GM21447 (cell line): ENCODE measurements around the gene CRYBG2.
"Not testable (repeated sequence)": the region's sequence is repeated elsewhere in the genome, so short reads cannot be mapped to it uniquely, and the experiment has no call there.

Source experiments
- ATAC-seq: cut with Tn5 transposase; IDR thresholded peaks from one replicate; pipeline ENCODE4 v1.9.1; 2021; ENCODE audit not compliant: unreplicated experiment

CRYBG2 gene

DNA sequence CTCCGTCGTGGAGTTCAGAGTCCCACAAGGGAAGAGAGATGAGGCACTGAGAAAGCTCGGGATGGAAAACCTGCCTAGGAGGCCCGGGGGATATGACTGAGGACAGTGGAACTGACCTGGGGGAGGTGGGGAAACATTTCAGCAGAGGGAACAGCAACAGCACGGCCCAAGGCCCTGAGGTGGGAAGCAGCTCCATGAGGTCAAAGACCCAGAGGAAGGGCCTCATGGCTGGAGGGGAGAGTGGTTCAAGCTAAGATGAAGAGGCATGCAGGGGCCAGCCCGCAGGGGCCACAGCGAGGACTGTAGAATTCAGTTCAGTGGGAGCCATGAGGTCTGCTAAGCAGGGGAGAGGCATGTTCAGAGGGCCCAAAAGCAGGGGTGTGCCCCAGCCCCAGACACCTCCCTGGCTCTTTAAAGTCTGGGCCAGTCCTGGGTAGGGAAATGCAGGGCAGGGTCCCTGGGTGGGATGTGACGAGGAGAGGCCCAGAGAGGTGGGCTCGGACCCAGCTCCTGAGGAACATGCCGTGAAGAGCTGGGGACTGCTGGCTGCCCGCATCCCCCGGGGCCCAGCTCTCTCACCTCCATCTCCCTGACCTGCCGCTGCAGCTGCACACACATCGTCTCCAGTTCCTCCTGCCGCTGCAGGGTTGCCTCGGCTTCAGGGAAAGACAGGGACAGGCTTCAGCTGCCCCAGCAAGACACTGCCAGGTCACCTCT lies 57.4 kb downstream of the CRYBG2 start:
- no peak for ATAC-seq

DNA sequence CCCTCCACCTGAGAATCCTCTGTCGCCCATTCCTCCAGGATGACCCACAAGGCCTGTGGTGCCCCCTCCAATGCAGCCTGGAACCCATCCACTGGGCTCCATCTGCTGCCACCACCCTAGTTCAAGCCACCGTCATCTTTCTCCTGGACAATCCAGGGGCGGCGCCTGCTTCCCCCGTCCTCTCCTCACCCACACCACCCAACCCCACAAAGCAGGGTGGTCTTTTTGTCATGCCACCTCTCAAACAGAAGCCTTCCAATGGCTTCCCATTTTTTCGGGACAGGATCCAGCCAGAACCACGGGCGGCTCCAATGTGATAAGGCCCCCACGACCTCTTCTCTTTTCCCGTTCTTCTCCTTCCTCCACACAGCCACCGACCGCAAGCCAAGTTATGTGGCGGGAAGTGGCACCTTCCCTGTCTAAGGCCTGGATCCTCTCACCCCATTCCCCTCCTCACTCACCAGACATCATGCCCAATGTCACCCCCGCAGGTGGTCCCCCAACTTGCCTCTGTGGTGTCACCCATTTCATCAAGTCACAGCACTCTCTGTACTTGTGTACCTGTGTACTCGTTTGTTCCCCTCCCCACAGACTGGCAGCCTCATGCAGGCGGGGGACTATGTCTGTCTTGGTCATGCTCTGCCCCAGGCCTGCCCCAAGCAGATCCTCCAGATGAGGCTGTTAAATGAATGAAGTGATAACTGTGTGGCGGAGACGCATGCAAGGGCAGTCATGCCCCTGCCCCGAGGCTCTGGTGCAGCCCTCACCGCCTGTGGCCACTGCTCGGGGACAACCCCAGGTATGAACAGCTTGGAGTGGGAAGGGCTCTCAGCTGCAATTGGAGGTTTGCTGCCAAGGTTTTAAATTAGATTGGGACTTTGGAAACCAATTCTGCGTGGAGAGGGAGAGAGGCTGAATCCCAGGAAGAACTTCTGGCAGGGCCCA lies 58.5 kb downstream of the CRYBG2 start:
- ATAC-seq: no peak

DNA sequence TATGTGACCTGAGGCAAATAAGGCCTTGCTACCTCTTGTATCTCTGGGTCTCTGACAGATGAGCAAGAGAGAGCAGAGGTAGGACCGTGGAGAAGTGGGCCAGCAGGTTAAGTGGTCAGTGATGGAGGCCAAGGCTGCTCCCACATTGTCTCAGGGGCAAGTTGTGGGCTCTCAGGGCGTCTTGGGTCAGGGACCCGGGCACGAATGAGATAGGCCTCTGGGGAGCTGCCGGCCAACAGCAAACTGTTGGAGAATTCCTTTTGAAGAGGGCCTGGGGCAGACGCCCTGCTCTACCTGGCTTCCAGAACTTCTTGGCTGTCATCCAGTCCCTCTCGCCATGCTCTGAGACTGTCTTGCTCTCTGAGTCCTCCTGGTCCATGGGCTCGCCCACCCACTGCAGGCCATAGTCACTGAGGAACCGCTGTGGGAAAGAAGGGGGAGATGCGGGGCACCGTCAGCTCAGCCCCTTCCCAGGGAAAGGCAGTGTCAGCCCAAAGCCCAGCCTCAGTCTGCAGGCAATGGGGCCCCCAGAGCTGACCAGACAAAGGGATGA lies 59.9 kb downstream of the CRYBG2 start:
- no peak for ATAC-seq

DNA sequence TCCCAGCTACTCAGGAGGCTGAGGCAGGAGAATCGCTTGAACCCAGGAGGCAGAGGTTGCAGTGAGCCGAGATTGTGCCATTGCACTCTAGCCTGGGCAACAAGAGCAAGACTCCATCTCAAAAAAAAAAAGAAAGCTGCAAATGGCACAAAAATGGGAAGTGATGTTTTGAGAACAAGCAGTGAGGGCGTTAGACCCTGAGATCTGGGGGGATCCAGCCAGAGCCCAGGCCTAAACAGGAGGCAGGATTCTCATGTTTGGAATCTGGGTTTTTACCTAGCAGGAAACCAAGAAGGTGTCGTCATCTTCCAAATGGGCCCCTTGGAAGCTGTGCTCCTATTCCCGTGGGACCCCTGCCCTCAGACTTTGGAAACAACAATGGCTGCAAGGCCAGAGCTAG lies 61.2 kb downstream of the CRYBG2 start:
- not testable (repeated sequence) for ATAC-seq

DNA sequence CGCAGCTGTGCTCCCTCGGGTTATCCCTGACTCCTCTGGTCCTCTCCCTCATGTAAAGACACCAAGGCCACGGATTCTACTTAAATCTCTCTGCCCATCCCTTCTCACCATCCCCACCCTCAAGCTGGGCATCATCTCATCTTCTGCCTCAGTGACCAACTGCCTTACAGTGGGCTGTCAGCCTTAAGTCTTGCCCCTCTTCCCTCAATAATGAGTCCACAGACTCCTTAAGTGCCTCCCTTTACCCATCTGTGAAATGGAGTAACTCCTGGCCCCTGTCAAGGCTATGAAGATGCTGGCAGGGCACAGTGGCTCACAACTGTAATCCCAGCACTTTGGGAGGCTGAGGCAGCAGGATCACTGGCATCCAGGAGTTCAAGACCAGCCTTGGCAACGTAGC lies 62.0 kb downstream of the CRYBG2 start:
- ATAC-seq: no peak

DNA sequence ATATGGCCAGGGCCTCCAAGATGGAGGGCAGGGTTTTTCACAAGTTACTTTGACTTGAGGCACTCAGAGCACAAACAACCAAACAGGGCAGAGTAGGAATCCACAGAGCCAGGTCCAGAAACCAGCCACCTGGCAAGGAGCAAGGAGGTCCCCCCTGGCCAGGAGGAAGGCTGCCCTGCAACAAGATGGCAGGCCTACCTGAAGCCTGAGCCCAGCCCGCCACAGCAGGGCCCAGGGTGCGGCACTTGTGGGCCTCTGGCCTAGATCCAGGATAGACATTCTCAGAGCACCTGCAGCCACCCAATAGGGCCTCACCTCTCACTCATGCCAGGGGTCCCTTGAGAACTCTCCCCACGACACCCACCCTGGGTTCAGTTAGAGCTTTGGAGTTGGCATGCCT lies 62.5 kb downstream of the CRYBG2 start:
- no peak for ATAC-seq

DNA sequence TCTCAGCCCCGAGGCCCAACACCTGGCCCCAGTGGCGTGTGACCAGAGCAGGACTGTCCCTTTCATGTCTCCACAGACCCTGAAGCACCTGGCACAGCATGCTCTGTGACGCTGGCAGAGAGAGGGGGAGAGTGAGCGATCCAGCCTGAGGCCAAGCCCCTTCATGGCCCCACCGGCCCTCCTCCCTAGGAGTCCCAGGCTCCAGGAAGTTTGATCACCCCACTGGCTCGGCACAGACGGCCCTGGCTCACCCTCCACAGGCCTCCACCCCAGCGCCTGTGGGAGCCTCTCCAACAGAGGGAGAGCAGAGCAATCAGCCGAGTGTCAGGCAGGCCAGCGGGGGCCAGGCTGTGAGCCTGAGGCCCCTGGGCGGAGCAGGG lies 63.1 kb downstream of the CRYBG2 start:
- ATAC-seq: no peak

DNA sequence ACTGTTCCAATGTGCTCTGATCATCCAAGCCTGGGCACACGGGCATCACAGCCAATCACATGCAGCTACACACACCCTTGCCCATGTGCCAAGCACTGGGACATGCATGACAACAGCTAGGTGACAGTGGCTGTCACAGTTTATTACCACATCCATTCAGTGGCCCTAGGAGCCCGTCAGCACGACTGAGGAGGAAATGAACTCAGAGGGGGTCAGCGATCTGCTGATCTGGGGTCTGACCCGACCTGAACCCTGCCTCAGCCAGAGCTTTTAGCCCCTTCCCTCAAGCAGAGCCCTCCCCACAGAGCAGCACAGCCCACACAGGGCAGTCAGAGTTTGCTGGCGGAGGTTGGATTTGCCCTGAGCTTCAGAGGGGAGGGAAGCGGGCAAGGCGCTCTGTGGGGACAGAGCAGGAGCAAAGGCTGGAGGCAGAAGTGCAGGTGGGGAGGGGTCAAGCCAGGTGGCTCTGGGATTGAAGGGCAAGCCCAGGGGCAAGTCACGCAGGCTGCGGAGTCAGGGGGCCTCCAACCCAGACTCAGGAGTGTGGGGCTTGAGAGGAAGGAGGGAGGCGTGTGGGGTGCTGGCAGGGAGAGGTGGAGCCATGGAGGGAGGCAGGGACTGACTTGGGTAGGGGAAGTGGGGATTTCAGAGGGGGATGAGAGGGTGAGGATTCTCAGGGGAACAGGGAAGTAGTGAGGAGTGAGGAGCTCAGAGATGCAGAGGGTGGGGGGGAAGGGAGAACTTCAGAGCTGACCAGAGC lies 63.6 kb downstream of the CRYBG2 start:
- ATAC-seq: no peak

DNA sequence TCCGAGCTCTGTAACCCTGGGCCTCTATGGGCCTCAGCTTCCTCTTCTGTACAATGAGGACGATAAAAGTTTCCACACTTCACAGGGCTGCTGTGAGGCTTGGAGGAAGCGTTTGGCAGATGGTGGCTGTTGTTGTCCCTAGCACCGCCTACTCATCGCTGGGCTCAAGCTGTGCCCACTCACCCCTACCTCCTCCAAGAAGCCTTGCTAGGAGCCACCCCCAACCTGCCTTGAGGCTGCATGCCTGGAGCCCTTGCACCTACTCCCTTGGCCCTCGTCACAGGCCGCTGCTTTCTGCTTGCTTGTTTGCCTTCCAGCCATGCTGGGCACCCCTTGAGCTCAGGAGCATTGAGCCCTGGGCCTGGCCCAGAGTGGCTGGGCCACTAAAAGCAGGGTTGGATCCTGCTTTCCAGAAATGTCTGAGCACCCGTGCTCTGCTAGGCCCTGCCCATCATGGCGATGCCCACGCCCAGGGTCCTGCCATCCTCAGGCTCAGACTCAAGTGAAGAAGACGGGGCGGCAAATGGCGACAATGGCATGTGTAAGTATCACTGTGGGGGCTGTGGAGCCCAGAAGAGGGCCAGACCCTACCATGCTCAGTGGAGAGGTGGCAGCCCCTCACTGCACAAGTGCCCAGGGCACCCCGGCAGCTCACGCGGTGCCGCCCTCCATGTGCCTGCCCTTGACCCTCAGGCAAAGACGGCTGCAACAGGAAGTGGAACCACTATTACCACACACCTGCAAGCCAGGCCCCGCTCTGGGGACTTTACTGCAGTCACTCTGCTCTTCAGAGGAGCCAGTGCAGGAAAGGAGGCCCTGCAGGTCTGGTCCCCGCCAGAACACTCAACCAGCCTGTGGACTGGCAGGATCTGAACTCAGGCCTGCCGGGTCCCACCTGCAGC lies 64.5 kb downstream of the CRYBG2 start:
- no peak for ATAC-seq

DNA sequence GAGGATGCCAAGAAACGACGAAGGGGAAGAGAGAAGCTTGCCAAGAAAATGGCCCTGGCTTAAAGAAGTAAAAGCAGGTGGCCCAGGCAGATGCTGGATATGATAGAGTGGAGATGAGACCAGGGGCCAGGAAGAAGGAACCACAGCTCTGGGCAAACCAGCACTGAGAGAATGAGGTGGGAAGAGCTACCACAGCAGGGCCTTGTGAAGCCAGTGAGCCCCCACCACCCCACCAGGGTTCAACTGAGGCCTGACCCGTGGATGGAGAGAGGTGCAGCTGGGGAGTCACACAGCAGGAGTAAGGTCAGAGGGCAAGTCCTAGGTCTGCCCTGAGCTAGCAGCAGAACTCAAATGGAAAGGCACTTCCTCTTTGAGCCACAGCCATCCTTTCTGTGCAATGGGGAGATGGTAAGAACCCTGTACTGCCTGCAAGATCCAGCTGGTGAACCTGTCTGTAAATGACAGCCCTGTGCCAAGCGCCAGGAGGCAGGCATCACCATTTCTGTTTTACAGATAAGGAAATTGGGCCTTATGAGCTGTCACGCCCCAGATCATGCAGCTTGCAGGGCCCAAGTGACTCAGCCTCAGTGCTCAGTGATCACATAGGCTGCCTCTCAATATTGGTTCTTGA lies 65.5 kb downstream of the CRYBG2 start:
- no peak for ATAC-seq

DNA sequence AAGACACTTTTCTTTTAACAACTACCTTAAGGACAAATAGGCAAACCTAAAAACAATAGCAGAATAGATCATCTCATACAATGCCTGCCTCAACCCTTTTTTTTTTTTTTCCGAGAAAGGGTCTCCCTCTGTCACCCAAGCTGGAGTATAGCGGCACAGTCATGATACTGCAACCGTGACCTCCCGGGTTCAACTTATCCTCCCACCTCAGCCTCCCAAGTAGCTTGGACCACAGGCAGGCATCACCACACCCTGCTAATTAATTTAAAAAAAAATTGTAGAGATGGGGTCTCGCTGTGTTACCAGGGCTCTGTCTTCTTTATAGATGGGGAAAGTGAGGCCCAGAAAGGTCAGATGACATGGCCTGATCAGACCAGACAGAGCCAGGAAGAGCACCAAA lies 66.1 kb downstream of the CRYBG2 start:
- ATAC-seq: no peak

DNA sequence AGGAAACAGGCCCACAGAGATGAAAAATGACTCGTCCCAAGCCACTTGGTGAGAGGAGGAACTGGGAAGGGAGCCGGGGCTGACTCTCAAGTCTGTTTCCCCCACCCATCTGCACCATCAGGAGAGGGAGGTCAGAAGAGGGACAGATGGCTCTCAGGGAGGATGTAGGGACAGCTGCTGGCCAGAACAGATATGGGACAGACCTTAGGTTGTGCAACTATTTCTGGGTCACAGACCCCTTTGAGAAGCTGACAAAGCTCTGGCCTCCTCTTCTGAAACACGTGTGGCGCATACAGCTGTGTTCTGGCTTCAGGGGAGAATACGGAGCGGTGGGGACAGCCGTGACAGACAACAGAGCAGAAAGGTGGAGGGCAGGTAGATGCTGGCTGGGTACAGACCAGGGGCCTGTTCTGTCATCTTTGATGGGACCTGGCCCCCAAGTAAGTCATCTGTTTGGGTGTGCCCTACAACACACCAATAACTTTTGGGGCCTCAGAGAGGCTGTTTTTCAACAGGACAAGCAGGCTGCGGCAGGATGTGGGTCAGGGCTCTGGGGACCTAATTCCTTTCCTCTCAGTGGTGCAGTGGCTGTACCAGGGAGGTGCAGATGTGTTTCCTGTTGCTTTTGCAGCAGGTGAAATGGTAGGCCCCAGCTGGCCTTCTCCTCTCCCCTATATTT lies 66.8 kb downstream of the CRYBG2 start:
- ATAC-seq: peak; percentile 41

DNA sequence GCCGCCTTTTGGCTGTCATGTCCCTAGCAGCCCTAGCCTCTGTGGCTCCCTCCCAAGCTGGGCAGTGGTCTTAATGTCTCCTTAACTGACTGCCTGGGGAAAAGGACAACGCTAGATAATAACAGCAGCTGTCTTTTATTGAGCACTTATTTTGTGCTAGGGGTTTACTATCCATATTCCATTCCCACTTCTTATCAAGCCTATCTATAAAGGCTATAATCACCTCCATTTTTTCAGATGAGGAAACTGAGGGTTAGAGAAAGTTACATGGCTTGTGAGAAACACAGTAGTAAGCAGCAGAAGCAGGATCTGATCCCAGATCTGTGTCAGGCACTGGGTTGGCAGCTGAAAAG lies 67.9 kb downstream of the CRYBG2 start:
- ATAC-seq: no peak

DNA sequence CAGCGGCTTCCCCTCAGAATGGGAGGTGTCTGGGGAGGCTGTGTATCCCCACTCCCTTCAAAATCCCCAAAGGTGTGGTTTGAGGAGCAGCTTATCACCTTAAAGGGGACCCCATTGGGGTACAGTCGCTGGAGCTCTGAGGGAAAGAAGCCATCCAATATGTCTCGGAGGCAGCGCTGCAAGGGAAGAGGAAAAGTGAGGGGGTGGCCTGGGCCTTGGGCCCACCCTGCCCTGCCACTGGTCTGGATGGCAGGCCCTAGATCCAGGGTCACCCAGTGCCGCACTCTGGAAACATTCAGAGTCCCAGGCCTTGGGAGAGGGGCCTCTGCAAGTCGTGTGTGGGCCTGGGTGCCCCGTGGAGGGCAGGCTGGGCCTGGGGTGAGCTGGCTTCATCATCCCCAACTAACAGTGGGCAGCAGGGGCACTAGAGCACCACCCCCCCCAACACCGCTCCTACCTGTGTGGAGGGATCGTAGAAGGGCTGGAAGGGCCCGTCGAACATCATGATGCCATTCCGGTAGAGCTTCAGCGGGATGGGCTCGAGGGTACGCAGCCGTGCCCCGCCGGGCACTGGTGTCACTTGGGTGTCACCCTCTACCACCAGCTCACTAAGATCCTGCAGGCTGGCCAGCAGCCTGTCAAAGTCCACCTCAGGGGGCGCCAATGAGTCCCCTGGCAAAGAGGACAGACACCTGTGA lies 68.4 kb downstream of the CRYBG2 start:
- no peak for ATAC-seq

DNA sequence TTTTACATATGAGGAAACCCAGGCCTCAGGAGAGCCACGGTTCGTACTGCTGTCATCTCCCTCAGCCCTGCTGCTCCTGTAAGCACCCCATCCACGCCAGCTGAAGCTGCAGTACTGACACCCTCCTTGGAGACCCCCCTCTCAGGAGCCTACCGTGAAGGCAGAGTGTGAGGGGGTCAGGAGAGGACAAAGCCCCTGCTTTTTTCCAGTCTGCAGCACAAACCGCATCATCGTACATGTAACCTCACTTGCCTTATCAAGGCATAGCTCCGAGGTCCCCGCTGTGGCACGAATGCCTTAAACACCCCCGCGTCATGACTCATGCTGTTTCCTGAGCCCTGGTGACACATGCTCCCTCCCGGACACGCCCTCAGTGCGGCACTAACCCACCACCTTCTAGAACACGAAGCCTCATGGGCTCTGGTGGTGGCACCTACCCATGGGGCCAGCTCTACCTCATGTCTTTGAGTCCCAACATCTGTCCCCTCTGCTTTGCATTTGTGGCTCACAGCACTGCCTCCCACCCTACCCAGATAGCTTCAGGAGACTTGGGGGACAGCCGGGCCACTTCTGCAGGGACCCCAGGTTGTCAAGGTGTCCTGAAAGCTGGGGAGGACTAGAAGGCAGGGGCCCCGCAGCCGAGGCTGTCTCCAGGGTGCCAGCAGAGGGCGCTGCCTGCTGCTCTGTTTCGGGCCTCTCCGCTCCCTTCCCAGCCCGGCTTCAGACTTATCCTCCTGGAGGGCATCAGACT lies 69.2 kb downstream of the CRYBG2 start:
- no peak for ATAC-seq

DNA sequence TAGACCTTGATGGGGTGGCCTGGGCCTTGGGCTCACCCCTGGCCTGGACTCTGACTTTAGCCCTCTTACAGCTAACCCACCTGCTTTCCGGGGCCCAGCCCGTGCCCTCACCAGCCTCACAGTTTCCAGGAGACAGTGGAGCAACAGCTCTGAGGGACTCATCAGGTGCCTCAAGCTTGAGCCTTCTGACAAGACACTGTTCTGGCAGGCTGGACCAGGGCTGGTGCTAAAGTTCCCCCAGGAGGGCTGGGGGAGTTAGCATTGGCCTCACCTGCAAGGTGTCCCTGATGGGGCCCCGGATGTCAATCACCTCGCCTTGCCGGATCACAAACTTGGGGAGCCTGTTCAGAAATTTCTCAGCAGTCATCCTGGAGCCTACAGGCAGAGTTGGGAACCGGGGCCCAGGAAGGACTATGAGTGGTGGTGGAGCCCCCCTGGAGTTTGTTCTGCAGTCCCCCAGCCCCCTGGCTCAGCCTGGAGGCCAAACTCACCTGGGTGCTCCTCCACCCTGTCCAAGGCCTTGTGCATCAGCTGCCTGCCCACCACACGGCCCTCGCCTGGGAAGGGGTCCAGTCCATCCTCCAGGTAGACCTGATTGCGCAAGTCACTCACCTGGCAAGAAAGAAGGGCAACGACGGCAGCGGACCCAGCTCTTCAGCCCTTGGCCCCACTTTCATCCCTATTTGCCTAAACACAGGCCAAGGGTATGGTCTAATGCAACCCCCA lies 69.9 kb downstream of the CRYBG2 start:
- ATAC-seq: no peak

DNA sequence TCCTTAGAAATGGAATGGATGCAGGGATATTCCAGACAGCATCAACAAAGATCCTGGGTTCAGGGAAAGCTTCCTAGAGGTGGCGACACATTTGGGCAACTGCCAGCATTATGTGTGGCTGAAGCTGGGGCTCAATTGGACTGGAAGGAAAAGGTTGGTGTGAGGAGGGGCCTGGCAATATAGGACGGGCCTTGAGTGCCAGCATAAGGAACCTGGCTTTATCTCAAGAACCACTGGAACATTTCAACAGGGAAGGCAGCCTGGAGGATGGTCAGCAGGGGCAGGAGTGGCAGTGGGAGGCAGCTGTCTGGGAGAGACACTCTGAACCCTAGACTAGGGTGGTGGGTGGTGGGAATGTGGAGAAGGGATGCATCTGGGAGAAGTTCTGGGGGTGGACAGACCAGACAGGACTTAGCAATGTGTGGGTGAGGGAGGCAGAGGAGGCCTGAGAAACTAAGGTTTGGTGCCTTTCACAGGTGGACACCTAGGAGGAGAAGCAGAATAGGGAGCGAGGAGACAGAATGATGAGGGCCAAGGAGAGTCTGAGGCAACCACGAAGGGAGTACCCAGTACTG lies 70.6 kb downstream of the CRYBG2 start:
- ATAC-seq: no peak
